Ectodermal cell (in vitro differentiated cells): Measurements from ENCODE around the gene CAP2.
A peak's percentile ranks its signal among the peaks of the same experiment; 100 is the strongest.
"Not testable (repeated sequence)": the region's sequence is repeated elsewhere in the genome, so short reads cannot be mapped to it uniquely, and the experiment has no call there.

Experiments
- H3K27ac ChIP-seq: 2 replicates; pipeline ENCODE4 v1.7.0; 2013; ENCODE audit warnings: mild to moderate bottlenecking, low read depth, low read length; ENCODE audit not compliant: insufficient read depth, poor library complexity, severe bottlenecking
- H3K27me3 ChIP-seq: 2 replicates; pipeline ENCODE4 v1.7.0; 2013; ENCODE audit warnings: mild to moderate bottlenecking, low read length; ENCODE audit not compliant: insufficient read depth, control insufficient read depth, poor library complexity, severe bottlenecking
- H3K36me3 ChIP-seq: one replicate; pipeline ENCODE4 v1.7.0; 2013; ENCODE audit warnings: low read length; ENCODE audit not compliant: control insufficient read depth, insufficient read depth
- H3K4me1 ChIP-seq: one replicate; pipeline ENCODE4 v1.7.0; 2013; ENCODE audit warnings: low read length; ENCODE audit not compliant: control insufficient read depth, insufficient read depth
- H3K4me3 ChIP-seq: 2 replicates; pipeline ENCODE4 v1.7.0; 2013; ENCODE audit warnings: low read depth, low read length, control low read depth; ENCODE audit not compliant: insufficient read depth
- H3K9me3 ChIP-seq: 2 replicates; pipeline ENCODE4 v1.7.0; 2013; ENCODE audit warnings: mild to moderate bottlenecking, low read length, moderate library complexity; ENCODE audit not compliant: control insufficient read depth
- WGBS, 2 experiments: methylation state at CpG; one replicate each; pipeline ENCODE4 v1.1.7; 2013; ENCODE audit warnings: missing lambda C conversion rate in 2 of 2; 5-methylcytosine and 5-hydroxymethylcytosine counted together

The CAP2 gene

DNA sequence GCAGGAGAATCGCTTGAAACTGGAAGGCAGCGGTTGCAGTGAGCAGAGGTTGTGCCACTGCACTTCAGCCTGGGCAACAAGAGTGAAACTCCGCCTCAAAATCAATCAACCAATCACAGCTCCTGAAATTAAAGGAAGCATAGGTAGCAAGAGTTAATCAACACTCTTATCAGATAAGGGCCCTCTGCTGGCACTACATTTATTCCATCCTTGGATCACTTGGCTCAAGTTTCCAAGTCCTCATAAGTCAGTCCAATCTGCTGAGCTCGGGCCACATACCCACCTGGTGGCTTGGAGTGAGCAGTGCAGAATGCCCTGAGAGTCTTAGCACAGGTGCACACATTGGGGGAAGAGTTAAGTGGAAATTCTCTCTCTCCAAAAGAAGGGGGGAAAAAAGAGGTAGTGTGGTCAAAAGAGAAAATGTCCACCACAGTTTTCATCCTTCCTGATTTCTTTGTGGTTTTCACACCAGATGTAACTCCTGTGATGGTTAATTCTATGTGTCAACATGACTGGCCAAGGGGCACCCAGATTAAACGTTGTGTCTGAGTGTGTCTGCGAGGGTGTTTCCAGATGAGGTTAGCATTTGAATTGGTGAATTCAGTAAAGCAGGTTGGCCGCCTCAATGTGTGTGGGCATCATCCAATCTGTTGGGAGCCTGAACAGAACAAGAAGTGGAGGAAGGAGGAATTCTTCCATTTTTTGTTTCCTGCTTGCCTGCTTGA, 192.5 kb downstream of the CAP2 start:
- Histone ChIP-seq H3K27ac (no peak overlapping the region), H3K36me3 (no peaks in the 10 kb centered on the region), H3K4me1 (no peaks in the 10 kb centered on the region), H3K9me3 (no peaks in the 10 kb centered on the region), H3K27me3 (no peaks in the 10 kb centered on the region), H3K4me3 (no peak overlapping the region)
- 89 to 93% methylated on average over 7 of the region's 7 CpGs for WGBS, 2 experiments

DNA sequence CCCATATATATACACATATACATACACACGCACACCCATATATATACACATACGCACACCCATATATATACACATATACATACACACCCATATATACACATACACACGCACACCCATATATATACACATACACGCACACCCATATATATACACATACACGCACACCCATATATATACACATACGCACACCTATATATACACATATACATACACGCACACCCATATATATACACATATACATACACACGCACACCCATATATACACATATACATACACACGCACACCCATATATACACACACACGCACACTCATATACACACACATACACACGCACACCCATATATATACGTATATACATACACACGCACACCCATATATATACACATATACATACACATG, 193.2 kb downstream of the CAP2 start:
- WGBS, 2 experiments: 93 to 94% methylated on average over 13 of the region's 13 CpGs

GRCh38 chr6:17588011-17588410, 194.6 kb downstream of the CAP2 start:
- 90 to 94% methylated on average over 6 of the region's 6 CpGs for WGBS, 2 experiments
- no peaks in the 10 kb centered on the region for H3K36me3 ChIP-seq
- no peak overlapping the region for H3K27ac ChIP-seq
- H3K4me1 ChIP-seq: no peaks in the 10 kb centered on the region
- H3K27me3 ChIP-seq: no peaks in the 10 kb centered on the region
- H3K4me3 ChIP-seq: no peak overlapping the region
- no peaks in the 10 kb centered on the region for H3K9me3 ChIP-seq

More for the DNA sequence above, 193.2 kb downstream of the CAP2 start:
- not testable (repeated sequence) for H3K27ac ChIP-seq, H3K36me3 ChIP-seq, H3K4me3 ChIP-seq, H3K9me3 ChIP-seq, H3K27me3 ChIP-seq, H3K4me1 ChIP-seq

GRCh38 chr6:17589406-17590096, 196.2 kb downstream of the CAP2 start:
- 85 to 86% methylated on average over 5 of the region's 5 CpGs for WGBS, 2 experiments

GRCh38 chr6:17591287-17591686, 197.9 kb downstream of the CAP2 start:
- no peak overlapping the region for H3K27ac ChIP-seq
- no peak overlapping the region for H3K4me3 ChIP-seq
- H3K4me1 ChIP-seq: no peaks in the 10 kb centered on the region
- no peaks in the 10 kb centered on the region for H3K9me3 ChIP-seq
- H3K27me3 ChIP-seq: no peaks in the 10 kb centered on the region
- WGBS, 2 experiments: 92 to 100% methylated on average over 1 of the region's 1 CpG
- H3K36me3 ChIP-seq: no peaks in the 10 kb centered on the region

More at GRCh38 chr6:17589406-17590096, 196.2 kb downstream of the CAP2 start:
- no peaks in the 10 kb centered on the region for H3K27me3 ChIP-seq
- no peak overlapping the region for H3K27ac ChIP-seq
- no peaks in the 10 kb centered on the region for H3K36me3 ChIP-seq
- no peaks in the 10 kb centered on the region for H3K4me1 ChIP-seq
- H3K9me3 ChIP-seq: no peaks in the 10 kb centered on the region
- H3K4me3 ChIP-seq: no peak overlapping the region

GRCh38 chr6:17593246-17593645, 199.9 kb downstream of the CAP2 start:
- Histone ChIP-seq H3K27me3 (no peaks in the 10 kb centered on the region), H3K9me3 (no peaks in the 10 kb centered on the region), H3K4me3 (no peak overlapping the region)

DNA sequence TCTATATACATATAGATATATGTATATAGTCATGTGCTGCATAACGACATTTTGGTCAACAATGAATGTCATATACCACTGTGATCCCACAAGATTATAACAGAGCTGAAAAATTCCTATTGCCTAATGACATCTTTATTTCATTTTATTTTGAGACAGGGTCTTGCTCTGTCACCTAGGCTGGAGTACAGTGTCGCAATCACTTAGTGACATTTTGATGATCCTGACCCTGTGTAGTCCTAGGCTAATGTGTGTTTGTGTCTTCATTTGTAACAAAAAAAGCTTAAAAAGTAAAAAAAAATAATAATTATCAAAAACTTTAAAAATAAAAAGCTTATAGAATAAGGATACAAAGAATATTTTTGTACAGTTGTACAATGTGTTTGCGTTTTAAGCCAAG, 202.7 kb downstream of the CAP2 start:
- H3K4me1 ChIP-seq: peaks cover under 1% of the 10 kb centered on the region
- H3K27me3 ChIP-seq: no peaks in the 10 kb centered on the region
- H3K27ac ChIP-seq: no peak overlapping the region
- 87 to 96% methylated on average over 2 to 3 of the region's 3 CpGs for WGBS, 2 experiments
- H3K36me3 ChIP-seq: no peaks in the 10 kb centered on the region
- no peak overlapping the region for H3K4me3 ChIP-seq
- no peaks in the 10 kb centered on the region for H3K9me3 ChIP-seq

More at GRCh38 chr6:17593246-17593645, 199.9 kb downstream of the CAP2 start:
- H3K36me3 ChIP-seq: no peaks in the 10 kb centered on the region
- H3K4me1 ChIP-seq: no peaks in the 10 kb centered on the region
- H3K27ac ChIP-seq: no peak overlapping the region

GRCh38 chr6:17599877-17600526, 206.6 kb downstream of the CAP2 start, which contains the start of gene FAM8A1:
TSS of gene FAM8A1 (plus strand) at chr6:17600302. CDS start at chr6:17600410, 108 bp downstream.
- Histone ChIP-seq H3K4me3 (peak within 1 kb of the TSS; percentile 84), H3K36me3 (no peaks in the 10 kb centered on the region)

DNA sequence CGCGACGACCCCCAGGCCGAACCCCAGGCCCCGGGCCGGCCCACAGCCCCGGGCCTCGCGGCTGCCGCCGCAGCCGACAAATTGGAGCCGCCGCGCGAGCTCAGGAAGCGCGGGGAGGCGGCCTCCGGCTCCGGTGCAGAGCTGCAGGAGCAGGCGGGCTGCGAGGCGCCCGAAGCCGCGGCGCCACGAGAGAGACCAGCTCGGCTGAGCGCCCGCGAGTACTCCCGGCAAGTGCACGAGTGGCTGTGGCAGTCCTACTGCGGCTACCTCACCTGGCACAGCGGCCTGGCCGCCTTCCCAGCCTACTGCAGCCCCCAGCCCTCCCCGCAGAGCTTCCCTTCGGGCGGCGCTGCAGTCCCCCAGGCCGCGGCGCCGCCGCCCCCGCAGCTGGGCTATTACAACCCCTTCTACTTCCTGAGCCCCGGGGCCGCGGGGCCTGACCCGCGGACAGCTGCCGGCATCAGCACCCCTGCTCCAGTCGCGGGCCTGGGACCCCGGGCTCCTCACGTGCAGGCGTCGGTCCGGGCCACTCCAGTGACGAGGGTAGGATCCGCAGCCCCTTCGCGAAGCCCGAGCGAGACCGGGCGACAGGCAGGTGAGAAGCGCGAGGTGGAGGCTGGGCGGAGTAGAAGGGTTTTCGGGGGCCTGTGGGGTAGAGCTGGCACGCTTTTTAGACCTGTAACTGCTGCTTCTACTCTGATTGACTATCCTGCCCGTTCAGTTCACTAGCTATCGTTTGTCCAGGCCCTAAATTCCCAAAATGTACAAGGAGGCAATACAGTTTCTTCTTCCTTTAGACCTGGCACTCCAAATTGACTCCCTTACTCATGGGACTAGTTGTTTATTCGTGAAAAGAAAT, 207.4 kb downstream of the CAP2 start:
- 1% methylated on average over 77 of the region's 77 CpGs for WGBS, 2 experiments
- H3K4me1 ChIP-seq: peaks cover 6% of the 10 kb centered on the region
- H3K36me3 ChIP-seq: no peaks in the 10 kb centered on the region
- peak overlapping the region; percentile 58 for H3K27ac ChIP-seq
- no peaks in the 10 kb centered on the region for H3K9me3 ChIP-seq
- H3K4me3 ChIP-seq: peak overlapping the region; percentile 84
- no peaks in the 10 kb centered on the region for H3K27me3 ChIP-seq

More at GRCh38 chr6:17599877-17600526, 206.6 kb downstream of the CAP2 start, which contains the start of gene FAM8A1:
- H3K9me3 ChIP-seq: no peaks in the 10 kb centered on the region
- H3K27ac ChIP-seq: peak within 1 kb of the TSS; percentile 58
- WGBS, 2 experiments: 14 to 15% methylated on average over 42 of the region's 42 CpGs
- peaks cover 6% of the 10 kb centered on the region for H3K4me1 ChIP-seq
- no peaks in the 10 kb centered on the region for H3K27me3 ChIP-seq
